SK-N-SH treated with all-trans-retinoic acid at 6 μM for 48 hours (cell line): ENCODE data around the gene DPF3.

Source experiments
- ATAC-seq: fragments of 200-7000 bp; cut with Tn5 transposase; 3 replicates; pipeline ENCODE4 v1.9.1; 2020; ENCODE audit warnings: mild to moderate bottlenecking, moderate library complexity
- ARNTL ChIP-seq: fragments of 450-650 bp; formaldehyde crosslinking; IDR thresholded peaks from 2 replicates; pipeline ENCODE4 v1.5.0; 2020; ENCODE audit warnings: low read depth, mild to moderate bottlenecking, moderate library complexity, borderline replicate concordance
- BACH2 ChIP-seq: fragments of 250-450 bp; sonication (Bioruptor Pico); IDR thresholded peaks from 2 replicates; pipeline ENCODE4 v1.9.0; 2021; ENCODE audit warnings: mild to moderate bottlenecking, borderline replicate concordance
- CSDC2 ChIP-seq: fragments of 250-450 bp; sonication (Bioruptor Pico); IDR thresholded peaks from 2 replicates; pipeline ENCODE4 v1.5.0; 2020; ENCODE audit warnings: mild to moderate bottlenecking, moderate library complexity
- CSRNP3 ChIP-seq: fragments of 250-450 bp; sonication (Bioruptor Pico); IDR thresholded peaks from 2 replicates; pipeline ENCODE4 v1.5.1; 2021; ENCODE audit warnings: mild to moderate bottlenecking, moderate library complexity
- ESRRG ChIP-seq: fragments of 250-450 bp; sonication (Bioruptor Pico); IDR thresholded peaks from 2 replicates; pipeline ENCODE4 v1.6.1; 2021; ENCODE audit warnings: mild to moderate bottlenecking
- GLIS3 ChIP-seq: fragments of 250-450 bp; sonication (Bioruptor Pico); IDR thresholded peaks from 2 replicates; pipeline ENCODE4 v1.5.0; 2020; ENCODE audit warnings: mild to moderate bottlenecking, moderate library complexity
- ISL1 ChIP-seq: fragments of 250-450 bp; sonication (Bioruptor Pico); IDR thresholded peaks from 2 replicates; pipeline ENCODE4 v2.1.2; 2022; ENCODE audit warnings: mild to moderate bottlenecking, moderate library complexity
- OSR1 ChIP-seq: fragments of 250-450 bp; sonication (Bioruptor Pico); IDR thresholded peaks from 2 replicates; pipeline ENCODE4 v1.8.0; 2022; ENCODE audit warnings: moderate library complexity, mild to moderate bottlenecking, inconsistent platforms
- PATZ1 ChIP-seq: fragments of 250-450 bp; sonication (Bioruptor Pico); IDR thresholded peaks from 2 replicates; pipeline ENCODE4 v1.8.0; 2020; ENCODE audit warnings: mild to moderate bottlenecking, moderate library complexity, borderline replicate concordance
- RARB ChIP-seq: fragments of 250-450 bp; sonication (Bioruptor Pico); IDR thresholded peaks from 2 replicates; pipeline ENCODE4 v1.8.0; 2021; ENCODE audit warnings: mild to moderate bottlenecking, moderate library complexity
- SNAI2 ChIP-seq: fragments of 250-450 bp; sonication (Bioruptor Pico); IDR thresholded peaks from 2 replicates; pipeline ENCODE4 v1.5.0; 2020; ENCODE audit warnings: mild to moderate bottlenecking, moderate library complexity
- TCF4 ChIP-seq: fragments of 250-450 bp; sonication (Bioruptor Pico); IDR thresholded peaks from 2 replicates; pipeline ENCODE4 v1.8.0; 2021; ENCODE audit warnings: mild to moderate bottlenecking, moderate library complexity, borderline replicate concordance
- ZC3H10 ChIP-seq: fragments of 250-450 bp; sonication (Bioruptor Pico); IDR thresholded peaks from 2 replicates; pipeline ENCODE4 v1.5.1; 2021; ENCODE audit warnings: mild to moderate bottlenecking, moderate library complexity
- ZFP3 ChIP-seq: fragments of 250-450 bp; sonication (Bioruptor Pico); IDR thresholded peaks from 2 replicates; pipeline ENCODE4 v1.5.0; 2020; ENCODE audit warnings: mild to moderate bottlenecking, moderate library complexity
- ZNF565 ChIP-seq: fragments of 450-650 bp; formaldehyde crosslinking; conservative IDR thresholded peaks from 2 replicates; pipeline ENCODE4 v1.5.0; 2020; ENCODE audit warnings: low read depth, mild to moderate bottlenecking, moderate library complexity
- ZNF70 ChIP-seq: fragments of 450-650 bp; formaldehyde crosslinking; IDR thresholded peaks from 2 replicates; pipeline ENCODE4 v1.5.0; 2020; ENCODE audit warnings: mild to moderate bottlenecking, moderate library complexity
- ZNF8 ChIP-seq: fragments of 450-650 bp; formaldehyde crosslinking; IDR thresholded peaks from 2 replicates; pipeline ENCODE4 v1.5.0; 2020; ENCODE audit warnings: mild to moderate bottlenecking, moderate library complexity
- TF ChIP-seq, protein P1 (sequence below): fragments of 250-450 bp; sonication (Bioruptor Pico); IDR thresholded peaks from 2 replicates; pipeline ENCODE4 v1.5.1; 2020; ENCODE audit warnings: low read depth, mild to moderate bottlenecking, moderate library complexity
- TF ChIP-seq, protein P2 (sequence below): fragments of 250-450 bp; sonication (Bioruptor Pico); IDR thresholded peaks from 2 replicates; pipeline ENCODE4 v1.5.0; 2020; ENCODE audit warnings: mild to moderate bottlenecking, moderate library complexity
- TF ChIP-seq, protein P3 (sequence below): fragments of 250-450 bp; sonication (Bioruptor Pico); IDR thresholded peaks from 2 replicates; pipeline ENCODE4 v1.8.0; 2021; ENCODE audit warnings: low read depth, mild to moderate bottlenecking, moderate library complexity, borderline replicate concordance

DPF3 gene

DNA sequence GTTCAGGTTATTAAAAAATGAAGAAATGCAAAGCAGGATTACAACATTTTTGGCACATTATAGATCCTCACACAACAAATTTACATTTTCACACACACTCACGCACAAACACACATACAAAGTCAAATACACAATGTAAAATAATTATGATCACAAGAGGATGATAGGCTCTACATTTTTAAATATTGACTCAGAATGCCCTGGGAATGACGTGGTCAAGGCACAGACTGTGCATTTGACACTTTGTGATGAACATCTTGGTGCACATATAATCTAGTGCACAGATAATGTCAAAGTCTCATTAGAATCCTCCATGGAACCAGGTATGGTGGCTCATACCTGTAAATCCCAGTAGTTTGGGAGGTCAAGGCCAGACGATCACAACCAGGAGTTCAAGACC is 49.4 kb downstream of the DPF3 start:
- no peak for ATAC-seq

DNA sequence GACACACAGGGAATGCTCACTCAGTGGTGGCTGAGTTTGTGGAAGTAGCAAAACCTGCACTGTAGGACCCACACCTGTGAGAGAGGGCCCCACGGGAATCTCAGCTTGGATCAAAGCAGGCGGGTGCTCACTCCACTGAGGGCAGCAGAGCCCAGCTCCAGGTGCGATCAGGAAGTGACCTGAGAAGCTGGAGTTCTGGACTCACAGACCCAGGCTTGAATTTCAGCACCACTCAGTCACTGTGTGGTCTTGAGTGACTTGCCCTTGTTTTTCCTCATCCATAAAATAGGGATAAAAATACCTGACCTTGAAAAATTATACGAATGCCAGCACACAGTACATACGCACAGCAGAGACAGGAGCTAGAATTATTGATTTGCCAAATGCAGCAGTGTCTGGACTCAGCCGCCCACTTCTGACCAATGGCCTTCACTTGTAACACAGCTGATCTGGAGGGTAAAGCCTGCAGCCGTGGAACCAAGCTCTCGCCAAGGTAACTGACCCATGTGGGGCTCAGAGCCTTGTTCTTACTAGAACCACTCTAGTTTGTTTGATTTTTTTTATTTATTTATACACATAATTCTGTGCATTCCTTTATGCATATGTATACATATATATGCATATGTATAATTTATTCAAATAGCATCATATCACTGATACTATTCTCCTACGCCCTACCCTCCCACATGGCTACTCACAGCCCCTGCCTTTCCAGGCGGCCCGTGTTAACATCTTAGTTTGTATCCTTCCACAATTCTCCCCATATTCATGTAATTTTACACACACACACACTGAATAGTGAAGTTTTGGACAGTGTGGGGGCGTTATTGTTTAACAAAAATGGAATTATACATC is 53.9 kb downstream of the DPF3 start:
- ATAC-seq = no peak
- TF ChIP-seq ZFP3 (CRISPR knock-in tag) (no peak), RARB (CRISPR knock-in tag) (no peak), OSR1 (no peak), ZNF565 (no peak), ZNF8 (no peak), TCF4 (CRISPR knock-in tag) (no peak), CSRNP3 (CRISPR knock-in tag) (no peak), ZNF70 (no peak)
- TF ChIP-seq, protein P1, sequence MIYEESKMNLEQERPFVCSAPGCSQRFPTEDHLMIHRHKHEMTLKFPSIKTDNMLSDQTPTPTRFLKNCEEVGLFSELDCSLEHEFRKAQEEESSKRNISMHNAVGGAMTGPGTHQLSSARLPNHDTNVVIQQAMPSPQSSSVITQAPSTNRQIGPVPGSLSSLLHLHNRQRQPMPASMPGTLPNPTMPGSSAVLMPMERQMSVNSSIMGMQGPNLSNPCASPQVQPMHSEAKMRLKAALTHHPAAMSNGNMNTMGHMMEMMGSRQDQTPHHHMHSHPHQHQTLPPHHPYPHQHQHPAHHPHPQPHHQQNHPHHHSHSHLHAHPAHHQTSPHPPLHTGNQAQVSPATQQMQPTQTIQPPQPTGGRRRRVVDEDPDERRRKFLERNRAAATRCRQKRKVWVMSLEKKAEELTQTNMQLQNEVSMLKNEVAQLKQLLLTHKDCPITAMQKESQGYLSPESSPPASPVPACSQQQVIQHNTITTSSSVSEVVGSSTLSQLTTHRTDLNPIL (CRISPR knock-in tag) = no peak

More for the DNA sequence above, 49.4 kb downstream of the DPF3 start:
- TF ChIP-seq CSDC2 (CRISPR knock-in tag) (no peak), ESRRG (no peak), ZC3H10 (CRISPR knock-in tag) (no peak), ISL1 (CRISPR knock-in tag) (no peak), ZNF8 (no peak), TCF4 (CRISPR knock-in tag) (no peak), ZFP3 (CRISPR knock-in tag) (no peak), SNAI2 (CRISPR knock-in tag) (no peak), PATZ1 (CRISPR knock-in tag) (no peak), GLIS3 (CRISPR knock-in tag) (no peak), ARNTL (CRISPR knock-in tag) (no peak), BACH2 (CRISPR knock-in tag) (no peak), RARB (CRISPR knock-in tag) (no peak), OSR1 (no peak), ZNF565 (no peak), CSRNP3 (CRISPR knock-in tag) (no peak)
- TF ChIP-seq, protein P2, sequence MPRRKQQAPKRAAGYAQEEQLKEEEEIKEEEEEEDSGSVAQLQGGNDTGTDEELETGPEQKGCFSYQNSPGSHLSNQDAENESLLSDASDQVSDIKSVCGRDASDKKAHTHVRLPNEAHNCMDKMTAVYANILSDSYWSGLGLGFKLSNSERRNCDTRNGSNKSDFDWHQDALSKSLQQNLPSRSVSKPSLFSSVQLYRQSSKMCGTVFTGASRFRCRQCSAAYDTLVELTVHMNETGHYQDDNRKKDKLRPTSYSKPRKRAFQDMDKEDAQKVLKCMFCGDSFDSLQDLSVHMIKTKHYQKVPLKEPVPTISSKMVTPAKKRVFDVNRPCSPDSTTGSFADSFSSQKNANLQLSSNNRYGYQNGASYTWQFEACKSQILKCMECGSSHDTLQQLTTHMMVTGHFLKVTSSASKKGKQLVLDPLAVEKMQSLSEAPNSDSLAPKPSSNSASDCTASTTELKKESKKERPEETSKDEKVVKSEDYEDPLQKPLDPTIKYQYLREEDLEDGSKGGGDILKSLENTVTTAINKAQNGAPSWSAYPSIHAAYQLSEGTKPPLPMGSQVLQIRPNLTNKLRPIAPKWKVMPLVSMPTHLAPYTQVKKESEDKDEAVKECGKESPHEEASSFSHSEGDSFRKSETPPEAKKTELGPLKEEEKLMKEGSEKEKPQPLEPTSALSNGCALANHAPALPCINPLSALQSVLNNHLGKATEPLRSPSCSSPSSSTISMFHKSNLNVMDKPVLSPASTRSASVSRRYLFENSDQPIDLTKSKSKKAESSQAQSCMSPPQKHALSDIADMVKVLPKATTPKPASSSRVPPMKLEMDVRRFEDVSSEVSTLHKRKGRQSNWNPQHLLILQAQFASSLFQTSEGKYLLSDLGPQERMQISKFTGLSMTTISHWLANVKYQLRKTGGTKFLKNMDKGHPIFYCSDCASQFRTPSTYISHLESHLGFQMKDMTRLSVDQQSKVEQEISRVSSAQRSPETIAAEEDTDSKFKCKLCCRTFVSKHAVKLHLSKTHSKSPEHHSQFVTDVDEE (CRISPR knock-in tag) = no peak
- TF ChIP-seq, protein P1 (CRISPR knock-in tag) = no peak
- TF ChIP-seq, protein P3, sequence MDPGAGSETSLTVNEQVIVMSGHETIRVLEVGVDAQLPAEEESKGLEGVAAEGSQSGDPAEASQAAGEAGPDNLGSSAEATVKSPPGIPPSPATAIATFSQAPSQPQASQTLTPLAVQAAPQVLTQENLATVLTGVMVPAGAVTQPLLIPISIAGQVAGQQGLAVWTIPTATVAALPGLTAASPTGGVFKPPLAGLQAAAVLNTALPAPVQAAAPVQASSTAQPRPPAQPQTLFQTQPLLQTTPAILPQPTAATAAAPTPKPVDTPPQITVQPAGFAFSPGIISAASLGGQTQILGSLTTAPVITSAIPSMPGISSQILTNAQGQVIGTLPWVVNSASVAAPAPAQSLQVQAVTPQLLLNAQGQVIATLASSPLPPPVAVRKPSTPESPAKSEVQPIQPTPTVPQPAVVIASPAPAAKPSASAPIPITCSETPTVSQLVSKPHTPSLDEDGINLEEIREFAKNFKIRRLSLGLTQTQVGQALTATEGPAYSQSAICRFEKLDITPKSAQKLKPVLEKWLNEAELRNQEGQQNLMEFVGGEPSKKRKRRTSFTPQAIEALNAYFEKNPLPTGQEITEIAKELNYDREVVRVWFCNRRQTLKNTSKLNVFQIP (CRISPR knock-in tag) = no peak
